HCT116 (cell line): ENCODE results near the gene MEF2D. TPM values are rescaled to one million over a fixed set of nuclear protein-coding genes. Genes with fewer than 3 reads are reported as not detected.

ENCODE experiments used
- ATAC-seq: fragments of 200-7000 bp; cut with Tn5 transposase; 2 replicates; pipeline ENCODE4 v1.9.1; 2020; ENCODE audit warnings: mild to moderate bottlenecking, moderate library complexity
- BruUV-seq: library from RNA; stranded (reverse); fragments of 400-500 nt; replicated peaks from 2 replicates; lab custom pipeline; 2021; lab: Mats Ljungman, UMichigan
- CTCF ChIA-PET: fragments of 300-600 bp; sonication (Branson Sonifier 250); formaldehyde crosslinking; loops from one replicate; lab custom pipeline; 2021; ENCODE audit warnings: antibody characterized with exemption; lab: Charles Lee
- POLR2A ChIA-PET: fragments of 300-600, 350-600 bp; sonication (Branson Sonifier 250); formaldehyde crosslinking; loops from one replicate; lab custom pipeline; 2021; ENCODE audit warnings: antibody characterized with exemption; lab: Charles Lee
- RAD21 ChIA-PET, 2 experiments: fragments of 300-600 bp; sonication (Branson Sonifier 250); formaldehyde crosslinking; loops; one replicate each; lab custom pipeline; 2023; ENCODE audit warnings: low total read pairs in 2 of 2; ENCODE audit not compliant: uncharacterized antibody in 2 of 2, unreplicated experiment in 2 of 2, low non-redundant PET in 1 of 2; lab: Charles Lee
- DNase-seq: peaks from one replicate; pipeline ENCODE4 v3.0.0-alpha.2; 2010; ENCODE audit warnings: low read depth, low spot score
- H2AFZ ChIP-seq: fragments of 200-600 bp; shearing (Covaris generic), sonication (generic); 2 replicates; pipeline ENCODE4 v1.6.1; 2017; ENCODE audit warnings: low read depth, mixed run types, mixed read lengths, antibody characterized with exemption, low read length; ENCODE audit not compliant: poor library complexity, severe bottlenecking
- H3K27ac ChIP-seq: 2 replicates; pipeline ENCODE4 v1.5.1; 2012; ENCODE audit warnings: low read depth, low read length
- H3K27me3 ChIP-seq: fragments of 200-600 bp; sonication (generic); 2 replicates; pipeline ENCODE4 v1.6.1; 2016; ENCODE audit warnings: mixed run types, low read length, mixed read lengths; ENCODE audit not compliant: insufficient read depth
- H3K36me3 ChIP-seq, 2 experiments: fragments of 200-500 bp in 1 of 2; fragments of 200-600 bp in 1 of 2; sonication (Bioruptor generic) in 1 of 2; sonication (generic) in 1 of 2; 2 replicates each; pipeline versions ENCODE4 v1.5.1 to v1.6.1; 2014 to 2016; ENCODE audit warnings: low read length in 2 of 2, inconsistent platforms in 1 of 2, mixed read lengths in 1 of 2, mixed run types in 1 of 2; ENCODE audit not compliant: insufficient read depth in 2 of 2, control insufficient read depth in 1 of 2
- H3K4me1 ChIP-seq, 2 experiments: fragments of 200-600 bp in 1 of 2; sonication (generic) in 1 of 2; 2 replicates each; pipeline versions ENCODE4 v1.5.1 to v1.6.1; 2012 to 2017; ENCODE audit warnings: low read length in 2 of 2, inconsistent platforms in 1 of 2, mild to moderate bottlenecking in 1 of 2, mixed read lengths in 1 of 2, mixed run types in 1 of 2, moderate library complexity in 1 of 2; ENCODE audit not compliant: insufficient read depth in 2 of 2, control insufficient read depth in 1 of 2
- H3K4me2 ChIP-seq: fragments of 200-600 bp; sonication (generic); 2 replicates; pipeline ENCODE4 v1.6.1; 2017; ENCODE audit warnings: mixed run types, low read length, mixed read lengths
- H3K4me3 ChIP-seq, 2 experiments: fragments of 200-600 bp in 1 of 2; sonication (generic) in 1 of 2; replicated peaks in 1 of 2; 2 replicates each; pipeline ENCODE4 v1.5.1; 2011 to 2016; ENCODE audit warnings: low read length in 2 of 2, control low read depth in 1 of 2, low read depth in 1 of 2, mild to moderate bottlenecking in 1 of 2, mixed read lengths in 1 of 2, mixed run types in 1 of 2
- H3K79me2 ChIP-seq: fragments of 200-600 bp; sonication (generic); 2 replicates; pipeline ENCODE4 v1.6.1; 2017; ENCODE audit warnings: mild to moderate bottlenecking, mixed run types, low read length, moderate library complexity, mixed read lengths; ENCODE audit not compliant: insufficient read depth
- H3K9ac ChIP-seq: fragments of 200-600 bp; sonication (generic); 2 replicates; pipeline ENCODE4 v1.6.1; 2016; ENCODE audit warnings: low read length, mixed read lengths
- H3K9me2 ChIP-seq: fragments of 200-600 bp; sonication (generic), shearing (Covaris generic); 2 replicates; pipeline ENCODE4 v1.6.1; 2017; ENCODE audit warnings: mixed run types, mild to moderate bottlenecking, moderate library complexity; ENCODE audit not compliant: insufficient read depth
- H3K9me3 ChIP-seq, 2 experiments: fragments of 200-500 bp in 1 of 2; fragments of 200-600 bp in 1 of 2; sonication (Bioruptor generic) in 1 of 2; sonication (generic) in 1 of 2; 2 replicates each; pipeline ENCODE4 v1.6.1; 2014 to 2017; ENCODE audit warnings: low read length in 2 of 2, mixed read lengths in 2 of 2, inconsistent platforms in 1 of 2, low read depth in 1 of 2, mild to moderate bottlenecking in 1 of 2, mixed run types in 1 of 2, moderate library complexity in 1 of 2; ENCODE audit not compliant: control insufficient read depth in 1 of 2, insufficient read depth in 1 of 2
- H4K20me1 ChIP-seq: fragments of 200-600 bp; sonication (generic), shearing (Covaris generic); 2 replicates; pipeline ENCODE4 v1.6.1; 2017; ENCODE audit warnings: mixed run types, mild to moderate bottlenecking, moderate library complexity; ENCODE audit not compliant: insufficient read depth
- CEBPB ChIP-seq: IDR thresholded peaks from 2 replicates; pipeline ENCODE4 v1.6.1; 2012; ENCODE audit warnings: low read depth
- EGR1 ChIP-seq: IDR thresholded peaks from 2 replicates; pipeline ENCODE4 v1.6.1; 2012; ENCODE audit warnings: low read depth
- EZH2 ChIP-seq: fragments of 200-600 bp; sonication (generic); IDR thresholded peaks from 2 replicates; pipeline ENCODE4 v1.6.1; 2017; ENCODE audit warnings: antibody characterized with exemption, mixed run types
- EZH2phosphoT487 ChIP-seq: fragments of 200-600 bp; IDR thresholded peaks from 2 replicates; pipeline ENCODE4 v1.6.1; 2018; ENCODE audit warnings: antibody characterized with exemption, borderline replicate concordance
- FOSL1 ChIP-seq: IDR thresholded peaks from 2 replicates; pipeline ENCODE4 v1.6.1; 2012; ENCODE audit warnings: low read depth
- RAD21 ChIP-seq: IDR thresholded peaks from 2 replicates; pipeline ENCODE4 v1.6.1; 2012; ENCODE audit warnings: low read depth, mild to moderate bottlenecking
- SIN3A ChIP-seq: IDR thresholded peaks from 2 replicates; pipeline ENCODE4 v1.6.1; 2012; ENCODE audit warnings: low read depth
- SP1 ChIP-seq: IDR thresholded peaks from 2 replicates; pipeline ENCODE4 v1.6.1; 2012; ENCODE audit warnings: low read depth
- TCF7L2 ChIP-seq: IDR thresholded peaks from 2 replicates; pipeline ENCODE4 v1.7.0; 2011; ENCODE audit warnings: borderline replicate concordance, inconsistent platforms; ENCODE audit not compliant: insufficient read depth, insufficient read length; ENCODE audit errors: extremely low read depth
- YY1 ChIP-seq: IDR thresholded peaks from 2 replicates; pipeline ENCODE4 v1.6.1; 2011; ENCODE audit warnings: low read length, low read depth, moderate library complexity, mild to moderate bottlenecking; ENCODE audit not compliant: insufficient replicate concordance; ENCODE audit errors: extremely low read depth
- ZBTB33 ChIP-seq: IDR thresholded peaks from 2 replicates; pipeline ENCODE4 v1.6.1; 2011; ENCODE audit warnings: mild to moderate bottlenecking, low read length, moderate library complexity; ENCODE audit not compliant: insufficient replicate concordance; ENCODE audit errors: extremely low read depth
- intact Hi-C: fragments of 100-400 bp; cut with micrococcal nuclease; formaldehyde crosslinking; loops from 2 replicates; pipeline ENCODE4 v1.10.0; 2022
- total RNA-seq: library from RNA; stranded (reverse); gene quantifications from one replicate; pipeline ENCODE4 v1.2.1, GENCODE V29; 2021; ENCODE audit not compliant: unreplicated experiment
- TF ChIP-seq, protein P1 (sequence below): IDR thresholded peaks from 2 replicates; pipeline ENCODE4 v1.6.1; 2012

Gene MEF2D
- total RNA-seq, 1 experiment from 2014 or later, result 44.2 TPM

DNA sequence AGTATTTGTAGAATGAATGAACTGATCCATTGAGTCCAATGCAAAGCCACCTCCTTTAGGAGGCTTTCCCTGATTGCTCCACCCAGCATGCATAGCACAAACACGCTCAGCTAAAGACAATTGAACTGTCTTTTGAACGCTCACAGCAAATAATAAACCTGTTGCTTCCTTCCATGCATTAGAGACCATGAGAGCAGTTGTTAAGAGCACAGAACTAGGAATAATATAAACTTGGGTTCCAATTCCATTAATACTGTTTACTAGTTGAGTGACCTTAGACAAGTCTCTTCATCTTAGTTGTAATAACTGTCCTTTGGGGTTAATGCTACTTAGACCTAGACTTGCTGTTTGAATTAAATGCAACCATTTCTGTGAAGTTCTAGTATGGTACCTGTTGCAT, 5.9 kb upstream of the MEF2D start:
- no peak for TF ChIP-seq SIN3A
- TF ChIP-seq EGR1, result no peak
- no peak for TF ChIP-seq SP1
- TF ChIP-seq TCF7L2, result no peak
- TF ChIP-seq, protein P1, sequence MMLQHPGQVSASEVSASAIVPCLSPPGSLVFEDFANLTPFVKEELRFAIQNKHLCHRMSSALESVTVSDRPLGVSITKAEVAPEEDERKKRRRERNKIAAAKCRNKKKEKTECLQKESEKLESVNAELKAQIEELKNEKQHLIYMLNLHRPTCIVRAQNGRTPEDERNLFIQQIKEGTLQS, result no peak
- no peak for TF ChIP-seq YY1
- TF ChIP-seq FOSL1, result no peak
- no peak for TF ChIP-seq EZH2phosphoT487
- TF ChIP-seq RAD21, result no peak
- no peak for TF ChIP-seq ZBTB33
- TF ChIP-seq CEBPB, result no peak
- no peak for TF ChIP-seq EZH2
- TF ChIP-seq, all 23 proteins: peak for 0
- H3K27ac ChIP-seq, result no peak overlapping the region
- intact Hi-C loops, result loop anchor here (10.0 kb wide), 1 partner anchor 238 kb away; the partner anchor contains the start of gene MRPL24
- ChIA-PET CTCF (no interaction called here), RAD21 (no interaction called here), POLR2A (no interaction called here)
- no peak overlapping the region for H3K4me3 ChIP-seq
- H3K4me2 ChIP-seq, result no peak overlapping the region
- no TSS peak for BruUV-seq
- no peaks in the 10 kb centered on the region for H3K27me3 ChIP-seq
- H3K4me1 ChIP-seq, result peaks cover 40 to 56% of the 10 kb centered on the region in 2 experiments
- no peaks in the 10 kb centered on the region for H3K36me3 ChIP-seq
- no peak overlapping the region for H3K9ac ChIP-seq
- ATAC-seq, result no peak
- no peaks in the 10 kb centered on the region for H3K9me2 ChIP-seq
- no peaks in the 10 kb centered on the region for H3K79me2 ChIP-seq
- DNase-seq, result no peak
- no peaks in the 10 kb centered on the region for H3K9me3 ChIP-seq
- no peak overlapping the region for H2AFZ ChIP-seq
- no peaks in the 10 kb centered on the region for H4K20me1 ChIP-seq
